HepG2 (cell line): ENCODE measurements around the gene SYNPO. TPM values are rescaled to one million over a fixed set of nuclear protein-coding genes. Genes with fewer than 3 reads are reported as not detected.

Experiments used
- EEA1 ChIP-seq: sonication (generic); formaldehyde crosslinking; IDR thresholded peaks from 2 replicates; pipeline ENCODE4 v1.5.1; 2020; ENCODE audit warnings: mild to moderate bottlenecking, missing genetic modification reagents, borderline replicate concordance
- EP300 ChIP-seq, 3 experiments: sonication (generic) in 1 of 3; formaldehyde crosslinking in 1 of 3; IDR thresholded peaks; 2 replicates each; pipeline versions ENCODE4 v1.5.1 to v1.6.1; 2011 to 2020; ENCODE audit warnings: low read depth in 2 of 3, low read length in 2 of 3, borderline replicate concordance in 1 of 3, improper control_type of control experiment in 1 of 3, mild to moderate bottlenecking in 1 of 3, missing genetic modification reagents in 1 of 3, moderate library complexity in 1 of 3
- KAT8 ChIP-seq: IDR thresholded peaks from 2 replicates; pipeline ENCODE4 v1.6.1; 2016; ENCODE audit warnings: missing genetic modification reagents, missing compliant biosample characterization
- NFKB2 ChIP-seq: sonication (generic); formaldehyde crosslinking; IDR thresholded peaks from 2 replicates; pipeline ENCODE4 v1.4.0; 2020; ENCODE audit warnings: missing genetic modification reagents, borderline replicate concordance
- PCBP2 ChIP-seq: fragments of 200-400 bp; formaldehyde crosslinking; optimal IDR thresholded peaks from 2 replicates; pipeline ENCODE3; 2018; ENCODE audit warnings: low read length, low read depth; ENCODE audit not compliant: poor library complexity, severe bottlenecking
- PHB2 ChIP-seq: fragments of 450-650 bp; IDR thresholded peaks from 2 replicates; pipeline ENCODE4 v1.6.1; 2018; ENCODE audit not compliant: partially characterized antibody
- PHF20 ChIP-seq: sonication (generic); formaldehyde crosslinking; IDR thresholded peaks from 2 replicates; pipeline ENCODE4 v1.5.0; 2020; ENCODE audit warnings: mild to moderate bottlenecking, missing genetic modification reagents
- PHF5A ChIP-seq: IDR thresholded peaks from one replicate; pipeline ENCODE4 v1.6.1; 2018; ENCODE audit warnings: low read depth, missing genetic modification reagents; ENCODE audit not compliant: unreplicated experiment
- SMAD3 ChIP-seq: sonication (generic); formaldehyde crosslinking; IDR thresholded peaks from 2 replicates; pipeline ENCODE4 v1.4.0; 2020; ENCODE audit warnings: missing genetic modification reagents
- SMAD9 ChIP-seq: sonication (generic); formaldehyde crosslinking; IDR thresholded peaks from 2 replicates; pipeline ENCODE4 v1.5.1; 2020; ENCODE audit warnings: mild to moderate bottlenecking, missing genetic modification reagents
- ZBTB42 ChIP-seq: sonication (generic); formaldehyde crosslinking; IDR thresholded peaks from 2 replicates; pipeline ENCODE4 v1.5.0; 2020; ENCODE audit warnings: mild to moderate bottlenecking, missing genetic modification reagents
- ZNF235 ChIP-seq: sonication (generic); formaldehyde crosslinking; IDR thresholded peaks from 2 replicates; pipeline ENCODE4 v1.8.1; 2023; ENCODE audit warnings: mild to moderate bottlenecking, missing genetic modification reagents, borderline replicate concordance
- ZNF737 ChIP-seq: sonication (generic); formaldehyde crosslinking; IDR thresholded peaks from 2 replicates; pipeline ENCODE4 v1.5.0; 2020; ENCODE audit warnings: missing genetic modification reagents, mild to moderate bottlenecking, borderline replicate concordance
- polyA plus RNA-seq, 8 experiments: library from polyadenylated mRNA; depleted of rRNA in 3 of 8; stranded (reverse) in 7 of 8; unstranded in 1 of 8; fragments of >200 nt; fragmentation: Illumina TruSeq in 4 of 8; extraction: Trizol in 4 of 8; gene quantifications; 2 replicates each; pipeline versions ENCODE4 v1.2.1 to v1.2.3, GENCODE V29; 2011 to 2016; ENCODE audit warnings: low read depth in 4 of 8, missing spikeins in 1 of 8, mixed read lengths in 1 of 8; ENCODE audit not compliant: insufficient read depth in 1 of 8
- total RNA-seq, 5 experiments: library from RNA; depleted of rRNA; stranded (reverse); fragments of >200 nt; fragmentation: Illumina TruSeq; extraction: Trizol; gene quantifications; 2 replicates each; pipeline ENCODE4 v1.2.3, GENCODE V29; 2016; ENCODE audit warnings: low read depth in 1 of 5
- TF ChIP-seq, protein P1 (sequence below): sonication (generic); formaldehyde crosslinking; IDR thresholded peaks from 2 replicates; pipeline ENCODE4 v1.4.0; 2020; ENCODE audit warnings: missing genetic modification reagents; ENCODE audit errors: not compliant biosample characterization
- TF ChIP-seq, protein P2 (sequence below), 2 experiments: sonication (generic) in 1 of 2; formaldehyde crosslinking in 1 of 2; IDR thresholded peaks; 2 replicates each; pipeline versions ENCODE4 v1.6.1 to v1.9.0; 2014 to 2022; ENCODE audit warnings: antibody characterized with exemption in 1 of 2, borderline replicate concordance in 1 of 2, inconsistent platforms in 1 of 2, low read depth in 1 of 2, missing genetic modification reagents in 1 of 2
- TF ChIP-seq, protein P3 (sequence below): sonication (generic); formaldehyde crosslinking; IDR thresholded peaks from 2 replicates; pipeline ENCODE4 v1.5.0; 2020; ENCODE audit warnings: mild to moderate bottlenecking, missing genetic modification reagents

SYNPO gene
- total and polyA plus RNA-seq, 2 of the 13 experiments (the other 11 are each of a cell fraction or from before 2014, with no cell fraction given), result 0.09 to 0.30 TPM

DNA sequence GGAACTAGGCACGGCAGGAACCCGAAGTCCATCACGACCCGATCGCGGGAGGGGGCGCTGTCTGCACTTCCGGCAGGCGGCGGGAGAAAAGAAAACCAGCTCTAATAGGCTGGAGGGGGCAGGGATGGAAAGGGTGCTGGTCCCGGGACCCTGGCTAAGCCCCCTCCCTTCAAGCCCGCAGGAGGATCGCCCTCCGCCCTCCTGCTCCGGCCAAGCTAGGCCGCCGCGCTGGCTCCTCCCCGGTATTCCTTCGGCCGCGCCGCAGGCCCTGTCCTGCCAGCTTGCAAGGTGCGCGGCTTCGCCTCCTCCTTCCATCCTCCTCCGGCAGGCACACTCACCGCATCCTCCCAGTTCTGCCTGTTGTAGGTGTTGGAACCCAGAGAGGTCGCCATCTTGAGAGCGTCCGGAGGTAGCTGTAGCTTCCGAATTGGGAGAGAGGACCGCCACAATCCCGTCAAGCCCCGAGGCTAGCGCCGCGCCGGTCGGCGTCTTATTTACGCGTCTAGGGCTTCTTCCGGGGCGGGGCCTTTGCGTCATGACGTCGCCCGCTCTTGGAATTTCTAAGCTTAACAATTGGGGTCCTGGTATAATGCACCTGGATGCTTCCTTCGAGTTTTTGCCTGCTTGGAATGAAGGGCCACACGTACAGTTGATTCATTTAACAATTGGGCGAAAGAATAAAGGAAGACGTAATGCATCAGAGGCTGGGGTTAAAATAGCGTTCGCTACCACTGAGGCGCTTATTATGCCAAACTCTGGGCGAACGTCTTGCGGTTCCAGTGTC lies 60.3 kb downstream of the SYNPO start, which contains the start of gene RBM22 (continued):
- TF ChIP-seq PHB2 (no peak), NFKB2 (CRISPR knock-in tag) (peak; percentile 65; the same call in 1 of the 2 replicates), ZNF235 (no peak), EP300 (IDR thresholded peaks at IDR 0.05; ENCODE audit: low read depth in 2 of 2, low read length in 2 of 2) (0 out of 4 replicates have a peak, but pooled peaks of 1 of the 2 experiments have one; percentile 19), EP300 (CRISPR knock-in tag; IDR thresholded peaks at IDR 0.05; ENCODE audit: borderline replicate concordance) (no peak), EEA1 (CRISPR knock-in tag) (peak; percentile 88; the same call in 1 of the 2 replicates), PHF5A (no peak), ZNF737 (no peak), SMAD9 (CRISPR knock-in tag) (peak; percentile 80; the same call in 1 of the 2 replicates), PCBP2 (no peak), PHF20 (CRISPR knock-in tag) (peak; percentile 95), SMAD3 (CRISPR knock-in tag) (0 out of 2 replicates have a peak, but pooled peaks have one; percentile 60), ZBTB42 (CRISPR knock-in tag) (no peak), KAT8 (CRISPR knock-in tag) (peak; percentile 99)
- TF ChIP-seq, protein P1, sequence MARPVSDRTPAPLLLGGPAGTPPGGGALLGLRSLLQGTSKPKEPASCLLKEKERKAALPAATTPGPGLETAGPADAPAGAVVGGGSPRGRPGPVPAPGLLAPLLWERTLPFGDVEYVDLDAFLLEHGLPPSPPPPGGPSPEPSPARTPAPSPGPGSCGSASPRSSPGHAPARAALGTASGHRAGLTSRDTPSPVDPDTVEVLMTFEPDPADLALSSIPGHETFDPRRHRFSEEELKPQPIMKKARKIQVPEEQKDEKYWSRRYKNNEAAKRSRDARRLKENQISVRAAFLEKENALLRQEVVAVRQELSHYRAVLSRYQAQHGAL (CRISPR knock-in tag), result no peak
- TF ChIP-seq, protein P2, sequence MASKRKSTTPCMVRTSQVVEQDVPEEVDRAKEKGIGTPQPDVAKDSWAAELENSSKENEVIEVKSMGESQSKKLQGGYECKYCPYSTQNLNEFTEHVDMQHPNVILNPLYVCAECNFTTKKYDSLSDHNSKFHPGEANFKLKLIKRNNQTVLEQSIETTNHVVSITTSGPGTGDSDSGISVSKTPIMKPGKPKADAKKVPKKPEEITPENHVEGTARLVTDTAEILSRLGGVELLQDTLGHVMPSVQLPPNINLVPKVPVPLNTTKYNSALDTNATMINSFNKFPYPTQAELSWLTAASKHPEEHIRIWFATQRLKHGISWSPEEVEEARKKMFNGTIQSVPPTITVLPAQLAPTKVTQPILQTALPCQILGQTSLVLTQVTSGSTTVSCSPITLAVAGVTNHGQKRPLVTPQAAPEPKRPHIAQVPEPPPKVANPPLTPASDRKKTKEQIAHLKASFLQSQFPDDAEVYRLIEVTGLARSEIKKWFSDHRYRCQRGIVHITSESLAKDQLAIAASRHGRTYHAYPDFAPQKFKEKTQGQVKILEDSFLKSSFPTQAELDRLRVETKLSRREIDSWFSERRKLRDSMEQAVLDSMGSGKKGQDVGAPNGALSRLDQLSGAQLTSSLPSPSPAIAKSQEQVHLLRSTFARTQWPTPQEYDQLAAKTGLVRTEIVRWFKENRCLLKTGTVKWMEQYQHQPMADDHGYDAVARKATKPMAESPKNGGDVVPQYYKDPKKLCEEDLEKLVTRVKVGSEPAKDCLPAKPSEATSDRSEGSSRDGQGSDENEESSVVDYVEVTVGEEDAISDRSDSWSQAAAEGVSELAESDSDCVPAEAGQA (IDR thresholded peaks at IDR 0.05; ENCODE audit: low read depth), result peak; percentile 83
- TF ChIP-seq, protein P2 (CRISPR knock-in tag; IDR thresholded peaks at IDR 0.05; ENCODE audit: borderline replicate concordance), result no peak
- TF ChIP-seq, protein P3, sequence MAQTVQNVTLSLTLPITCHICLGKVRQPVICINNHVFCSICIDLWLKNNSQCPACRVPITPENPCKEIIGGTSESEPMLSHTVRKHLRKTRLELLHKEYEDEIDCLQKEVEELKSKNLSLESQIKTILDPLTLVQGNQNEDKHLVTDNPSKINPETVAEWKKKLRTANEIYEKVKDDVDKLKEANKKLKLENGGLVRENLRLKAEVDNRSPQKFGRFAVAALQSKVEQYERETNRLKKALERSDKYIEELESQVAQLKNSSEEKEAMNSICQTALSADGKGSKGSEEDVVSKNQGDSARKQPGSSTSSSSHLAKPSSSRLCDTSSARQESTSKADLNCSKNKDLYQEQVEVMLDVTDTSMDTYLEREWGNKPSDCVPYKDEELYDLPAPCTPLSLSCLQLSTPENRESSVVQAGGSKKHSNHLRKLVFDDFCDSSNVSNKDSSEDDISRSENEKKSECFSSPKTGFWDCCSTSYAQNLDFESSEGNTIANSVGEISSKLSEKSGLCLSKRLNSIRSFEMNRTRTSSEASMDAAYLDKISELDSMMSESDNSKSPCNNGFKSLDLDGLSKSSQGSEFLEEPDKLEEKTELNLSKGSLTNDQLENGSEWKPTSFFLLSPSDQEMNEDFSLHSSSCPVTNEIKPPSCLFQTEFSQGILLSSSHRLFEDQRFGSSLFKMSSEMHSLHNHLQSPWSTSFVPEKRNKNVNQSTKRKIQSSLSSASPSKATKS, result no peak
